ENCODE results near the gene LRRFIP2.

DNA sequence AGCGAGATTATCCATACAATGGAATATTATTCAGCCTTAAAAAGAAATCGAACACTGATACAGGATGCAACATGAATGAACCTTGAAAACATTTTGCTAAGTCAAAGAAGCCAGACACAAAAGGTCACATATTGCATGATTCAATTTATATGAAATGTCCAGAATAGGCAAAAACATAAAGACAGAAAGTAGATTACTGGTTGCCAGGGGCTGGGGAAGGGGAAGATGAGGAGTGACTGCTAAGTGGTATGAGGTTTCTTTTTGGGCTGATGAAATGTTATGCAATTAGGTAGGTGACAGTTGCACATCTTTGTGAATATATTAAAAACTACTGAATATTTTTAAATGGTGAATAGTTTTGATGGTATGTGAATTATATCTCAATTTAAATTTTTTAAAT lies 38.3 kb downstream of the LRRFIP2 start:
- TF ChIP-seq, protein P1, sequence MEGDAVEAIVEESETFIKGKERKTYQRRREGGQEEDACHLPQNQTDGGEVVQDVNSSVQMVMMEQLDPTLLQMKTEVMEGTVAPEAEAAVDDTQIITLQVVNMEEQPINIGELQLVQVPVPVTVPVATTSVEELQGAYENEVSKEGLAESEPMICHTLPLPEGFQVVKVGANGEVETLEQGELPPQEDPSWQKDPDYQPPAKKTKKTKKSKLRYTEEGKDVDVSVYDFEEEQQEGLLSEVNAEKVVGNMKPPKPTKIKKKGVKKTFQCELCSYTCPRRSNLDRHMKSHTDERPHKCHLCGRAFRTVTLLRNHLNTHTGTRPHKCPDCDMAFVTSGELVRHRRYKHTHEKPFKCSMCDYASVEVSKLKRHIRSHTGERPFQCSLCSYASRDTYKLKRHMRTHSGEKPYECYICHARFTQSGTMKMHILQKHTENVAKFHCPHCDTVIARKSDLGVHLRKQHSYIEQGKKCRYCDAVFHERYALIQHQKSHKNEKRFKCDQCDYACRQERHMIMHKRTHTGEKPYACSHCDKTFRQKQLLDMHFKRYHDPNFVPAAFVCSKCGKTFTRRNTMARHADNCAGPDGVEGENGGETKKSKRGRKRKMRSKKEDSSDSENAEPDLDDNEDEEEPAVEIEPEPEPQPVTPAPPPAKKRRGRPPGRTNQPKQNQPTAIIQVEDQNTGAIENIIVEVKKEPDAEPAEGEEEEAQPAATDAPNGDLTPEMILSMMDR (conservative IDR thresholded peaks at IDR 0.05; ENCODE audit: low read depth, low read length): no peak
- no peak for TF ChIP-seq EZH2 (IDR thresholded peaks at IDR 0.05; ENCODE audit: borderline replicate concordance, low read depth, low read length, poor library complexity, severe bottlenecking)
